OCI-LY1 (cell line): ENCODE results near the gene RBM15B.

Source experiments
- EZH2 ChIP-seq: fragments of 200-600 bp; sonication (generic), shearing (Covaris generic); IDR thresholded peaks from 2 replicates; pipeline ENCODE4 v1.8.0; 2017; ENCODE audit warnings: borderline replicate concordance, mixed run types, mild to moderate bottlenecking, antibody characterized with exemption, low read length, moderate library complexity, mixed read lengths
- TF ChIP-seq, protein P1 (sequence below): fragments of 200-600 bp; sonication (generic), shearing (Covaris generic); IDR thresholded peaks from 2 replicates; pipeline ENCODE4 v1.5.1; 2017; ENCODE audit warnings: mild to moderate bottlenecking, antibody characterized with exemption, low read length, moderate library complexity, mixed read lengths

DNA sequence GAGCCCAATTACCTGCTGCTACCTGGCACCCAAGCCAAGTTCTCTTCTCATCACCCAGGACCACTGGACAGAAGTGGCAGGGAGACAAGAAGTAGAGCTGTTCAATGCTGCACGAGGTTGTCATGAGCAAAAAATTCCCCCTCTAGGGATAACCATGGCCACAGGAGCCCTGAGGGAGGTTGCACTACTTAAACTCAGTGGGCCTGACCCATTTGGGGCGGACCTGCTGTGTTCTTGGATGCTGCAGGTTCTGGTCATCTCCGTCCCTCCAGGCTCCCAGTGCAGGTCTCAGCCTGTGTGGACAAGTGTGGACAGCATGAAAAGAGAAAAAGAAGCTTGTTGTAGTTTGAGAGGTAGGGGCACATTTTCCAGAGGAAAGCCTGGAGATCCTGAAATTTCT is 32.1 kb upstream of the RBM15B start:
- TF ChIP-seq EZH2 = no peak
- TF ChIP-seq, protein P1, sequence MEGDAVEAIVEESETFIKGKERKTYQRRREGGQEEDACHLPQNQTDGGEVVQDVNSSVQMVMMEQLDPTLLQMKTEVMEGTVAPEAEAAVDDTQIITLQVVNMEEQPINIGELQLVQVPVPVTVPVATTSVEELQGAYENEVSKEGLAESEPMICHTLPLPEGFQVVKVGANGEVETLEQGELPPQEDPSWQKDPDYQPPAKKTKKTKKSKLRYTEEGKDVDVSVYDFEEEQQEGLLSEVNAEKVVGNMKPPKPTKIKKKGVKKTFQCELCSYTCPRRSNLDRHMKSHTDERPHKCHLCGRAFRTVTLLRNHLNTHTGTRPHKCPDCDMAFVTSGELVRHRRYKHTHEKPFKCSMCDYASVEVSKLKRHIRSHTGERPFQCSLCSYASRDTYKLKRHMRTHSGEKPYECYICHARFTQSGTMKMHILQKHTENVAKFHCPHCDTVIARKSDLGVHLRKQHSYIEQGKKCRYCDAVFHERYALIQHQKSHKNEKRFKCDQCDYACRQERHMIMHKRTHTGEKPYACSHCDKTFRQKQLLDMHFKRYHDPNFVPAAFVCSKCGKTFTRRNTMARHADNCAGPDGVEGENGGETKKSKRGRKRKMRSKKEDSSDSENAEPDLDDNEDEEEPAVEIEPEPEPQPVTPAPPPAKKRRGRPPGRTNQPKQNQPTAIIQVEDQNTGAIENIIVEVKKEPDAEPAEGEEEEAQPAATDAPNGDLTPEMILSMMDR = no peak
